Thoracic aorta (tissue), 2 donors: ENCODE results near the gene STK4. TPM values are rescaled to one million over a fixed set of nuclear protein-coding genes. Genes with fewer than 3 reads are reported as not detected.
"Not testable (repeated sequence)": the region's sequence is repeated elsewhere in the genome, so short reads cannot be mapped to it uniquely, and the experiment has no call there.

Experiments
- ATAC-seq: fragments of 150-250 bp; one replicate; pipeline ENCODE4 v1.8.0; 2017; ENCODE audit warnings: low read depth; ENCODE audit not compliant: insufficient number of reproducible peaks, low FRiP score
- DNase-seq: peaks from one replicate; pipeline ENCODE4 v3.0.0-alpha.2; 2020; ENCODE audit warnings: low spot score
- H3K27ac ChIP-seq, 2 donors: fragments of 200-600 bp; sonication (generic); 1 replicate in 1 of 2; 2 replicates in 1 of 2; pipeline ENCODE4 v1.5.1; 2016; ENCODE audit warnings: mild to moderate bottlenecking in 2 of 2, moderate library complexity in 2 of 2
- H3K27me3 ChIP-seq: fragments of 200-600 bp; sonication (generic); replicated peaks from 2 replicates; pipeline ENCODE4 v1.6.0; 2016; ENCODE audit warnings: mild to moderate bottlenecking; ENCODE audit not compliant: insufficient read depth
- H3K36me3 ChIP-seq: fragments of 200-600 bp; sonication (generic); one replicate; pipeline ENCODE4 v1.5.1; 2016
- H3K4me1 ChIP-seq, 2 donors: fragments of 200-600 bp; sonication (generic); 1 replicate in 1 of 2; 2 replicates in 1 of 2; pipeline versions ENCODE4 v1.5.1 to v1.6.0; 2016; ENCODE audit warnings: low read depth in 2 of 2, mild to moderate bottlenecking in 1 of 2; ENCODE audit not compliant: control insufficient read depth in 1 of 2
- H3K4me3 ChIP-seq: fragments of 200-600 bp; sonication (generic); 2 replicates; pipeline ENCODE4 v1.5.1; 2016; ENCODE audit warnings: mild to moderate bottlenecking
- H3K9me3 ChIP-seq: fragments of 200-600 bp; sonication (generic); 2 replicates; pipeline ENCODE4 v1.5.1; 2016
- total RNA-seq, 2 donors: library from RNA; depleted of rRNA; stranded (reverse); fragments of >200 nt; gene quantifications; one replicate each; pipeline versions ENCODE4 v1.1.0 to v1.2.3, GENCODE V29; 2016
- TF ChIP-seq, protein P1 (sequence below): fragments of 200-600 bp; sonication (generic); IDR thresholded peaks from one replicate; pipeline ENCODE4 v1.5.1; 2019; ENCODE audit warnings: antibody characterized with exemption

Gene STK4
- total RNA-seq, 2 donors from 2014 or later = 30.3 to 47.9 TPM

DNA sequence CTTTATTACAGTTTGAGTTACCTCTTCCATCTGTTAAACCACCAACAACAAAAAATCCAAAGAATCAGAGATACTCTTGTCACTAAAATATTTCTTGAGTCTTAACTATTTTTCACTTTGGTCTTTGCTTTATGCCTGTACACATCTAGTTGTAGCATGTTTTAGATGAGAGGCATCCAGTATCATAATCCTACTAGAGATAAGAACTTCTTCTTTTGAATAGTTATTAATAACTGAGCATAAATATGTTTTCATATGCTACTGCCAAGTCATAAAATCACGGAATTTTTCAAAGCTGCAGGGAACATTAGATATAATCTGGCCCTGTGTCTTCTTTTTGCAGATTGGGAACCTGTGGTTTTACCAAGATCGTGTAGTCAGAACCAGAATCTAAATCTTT, 55.3 kb downstream of the STK4 start:
- ATAC-seq (no peak), DNase-seq (no peak)
- no peaks in the 10 kb centered on the region for H3K4me1 ChIP-seq
- H3K4me3 ChIP-seq = no peak overlapping the region
- TF ChIP-seq, protein P1, sequence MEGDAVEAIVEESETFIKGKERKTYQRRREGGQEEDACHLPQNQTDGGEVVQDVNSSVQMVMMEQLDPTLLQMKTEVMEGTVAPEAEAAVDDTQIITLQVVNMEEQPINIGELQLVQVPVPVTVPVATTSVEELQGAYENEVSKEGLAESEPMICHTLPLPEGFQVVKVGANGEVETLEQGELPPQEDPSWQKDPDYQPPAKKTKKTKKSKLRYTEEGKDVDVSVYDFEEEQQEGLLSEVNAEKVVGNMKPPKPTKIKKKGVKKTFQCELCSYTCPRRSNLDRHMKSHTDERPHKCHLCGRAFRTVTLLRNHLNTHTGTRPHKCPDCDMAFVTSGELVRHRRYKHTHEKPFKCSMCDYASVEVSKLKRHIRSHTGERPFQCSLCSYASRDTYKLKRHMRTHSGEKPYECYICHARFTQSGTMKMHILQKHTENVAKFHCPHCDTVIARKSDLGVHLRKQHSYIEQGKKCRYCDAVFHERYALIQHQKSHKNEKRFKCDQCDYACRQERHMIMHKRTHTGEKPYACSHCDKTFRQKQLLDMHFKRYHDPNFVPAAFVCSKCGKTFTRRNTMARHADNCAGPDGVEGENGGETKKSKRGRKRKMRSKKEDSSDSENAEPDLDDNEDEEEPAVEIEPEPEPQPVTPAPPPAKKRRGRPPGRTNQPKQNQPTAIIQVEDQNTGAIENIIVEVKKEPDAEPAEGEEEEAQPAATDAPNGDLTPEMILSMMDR = no peak
- no peaks in the 10 kb centered on the region for H3K9me3 ChIP-seq
- no peaks in the 10 kb centered on the region for H3K36me3 ChIP-seq
- H3K27ac ChIP-seq = no peak overlapping the region
- H3K27me3 ChIP-seq = no peaks in the 10 kb centered on the region

DNA sequence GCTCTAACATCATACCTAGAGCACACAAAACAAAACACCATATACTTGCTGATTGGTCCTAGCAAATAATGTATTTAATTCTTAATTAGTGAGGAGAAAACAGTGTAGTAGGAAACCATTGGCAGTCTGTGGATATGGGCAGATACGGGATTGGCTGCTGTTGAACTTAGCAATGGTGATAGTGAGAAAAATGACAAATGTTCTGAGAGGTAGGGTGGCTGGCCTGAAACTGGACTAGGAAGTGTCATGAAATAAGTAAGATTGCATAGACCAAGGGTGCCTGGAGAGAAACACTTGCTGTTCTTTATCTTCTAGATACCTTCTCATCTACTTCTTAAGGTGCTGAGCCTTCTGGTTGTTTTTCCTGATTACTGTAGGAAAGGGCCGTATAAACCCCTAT, 56.8 kb downstream of the STK4 start:
- not testable (repeated sequence) for ATAC-seq, H3K4me1 ChIP-seq, H3K9me3 ChIP-seq, H3K27ac ChIP-seq, H3K27me3 ChIP-seq, DNase-seq, H3K4me3 ChIP-seq, H3K36me3 ChIP-seq

DNA sequence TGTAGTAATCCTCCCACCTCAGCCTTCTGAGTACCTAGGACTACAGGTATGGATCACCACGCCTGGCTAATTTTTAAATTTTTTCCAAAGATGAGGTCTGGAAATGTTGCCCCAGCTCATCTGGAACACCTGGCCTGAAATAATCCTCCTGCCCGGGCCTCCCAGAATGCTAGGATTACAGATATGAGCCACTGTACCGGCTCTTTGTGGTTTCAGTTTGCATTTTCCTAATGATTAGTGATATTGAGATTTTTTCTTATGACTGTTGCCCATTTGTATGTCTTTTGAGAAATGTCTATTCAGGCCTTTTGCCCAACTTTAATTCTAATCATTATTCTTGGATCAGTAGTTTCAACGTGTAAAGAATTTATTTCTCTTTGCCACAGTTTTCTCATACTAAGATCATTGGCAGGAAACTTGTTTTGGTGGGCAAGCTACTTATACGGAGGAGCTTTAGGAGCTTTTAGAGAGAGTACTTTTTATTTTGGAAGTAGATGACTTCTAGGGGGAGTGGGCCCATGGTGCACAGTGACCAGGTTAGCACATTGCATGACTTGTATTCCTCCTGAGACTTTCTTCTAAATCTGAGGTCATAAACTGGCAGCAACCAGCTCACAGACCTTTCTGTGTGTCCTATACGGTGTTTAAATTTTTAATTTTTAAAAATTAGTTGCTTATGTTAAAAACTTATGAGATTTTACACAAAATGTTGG, 62.3 kb downstream of the STK4 start:
- ATAC-seq (no peak), DNase-seq (no peak)
- H3K9me3 ChIP-seq = no peaks in the 10 kb centered on the region
- no peaks in the 10 kb centered on the region for H3K27me3 ChIP-seq
- H3K4me1 ChIP-seq = peaks cover 7 to 10% of the 10 kb centered on the region in 2 donors
- no peaks in the 10 kb centered on the region for H3K36me3 ChIP-seq
- TF ChIP-seq, protein P1 = no peak
- no peak overlapping the region for H3K4me3 ChIP-seq
- H3K27ac ChIP-seq = no peak overlapping the region

DNA sequence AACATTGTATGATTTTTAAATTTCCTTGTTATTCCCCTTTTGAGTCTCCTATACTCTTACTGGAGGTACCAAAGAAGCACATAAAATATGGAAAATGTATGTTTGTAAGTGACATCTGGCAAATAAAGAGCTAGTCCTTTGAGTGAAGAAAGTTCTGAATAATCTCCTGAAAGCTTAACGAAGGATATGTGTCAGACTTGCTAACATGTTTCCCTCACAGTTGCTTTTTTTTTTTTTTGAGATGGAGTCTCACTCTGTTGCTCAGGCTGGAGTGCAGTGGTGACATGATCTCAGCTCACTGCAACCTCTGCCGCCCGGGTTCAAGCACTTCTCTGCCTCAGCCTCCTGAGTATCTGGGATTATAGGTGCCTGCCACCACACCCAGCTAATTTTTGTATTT, 63.6 kb downstream of the STK4 start:
- Histone ChIP-seq H3K27me3 (no peaks in the 10 kb centered on the region), H3K27ac (no peak overlapping the region), H3K4me1 (peaks cover 7 to 10% of the 10 kb centered on the region in 2 donors), H3K36me3 (no peaks in the 10 kb centered on the region), H3K4me3 (no peak overlapping the region), H3K9me3 (no peaks in the 10 kb centered on the region)
- TF ChIP-seq, protein P1 = no peak
- ATAC-seq (no peak), DNase-seq (no peak)

DNA sequence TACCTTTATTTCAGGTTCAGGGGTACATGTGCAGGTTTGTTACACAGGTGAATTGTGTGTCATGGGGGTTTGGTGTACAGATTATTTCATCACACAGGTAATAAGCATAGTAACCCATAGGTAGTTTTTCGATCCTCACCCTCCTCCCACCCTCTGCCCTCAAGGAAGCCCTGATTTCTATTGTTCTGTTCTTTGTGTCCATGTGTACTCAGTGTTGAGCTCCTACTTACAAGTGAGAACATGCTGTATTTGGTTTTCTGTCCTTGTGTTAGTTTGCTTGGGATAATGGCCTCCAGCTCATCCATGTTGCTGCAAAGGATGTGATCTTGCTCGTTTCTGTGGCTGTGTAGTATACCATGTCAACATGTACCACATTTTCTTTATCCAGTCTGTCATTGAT, 66.0 kb downstream of the STK4 start:
- H3K27me3 ChIP-seq = no peaks in the 10 kb centered on the region
- no peak overlapping the region for H3K4me3 ChIP-seq
- peaks cover 13 to 16% of the 10 kb centered on the region in 2 donors for H3K4me1 ChIP-seq
- no peak overlapping the region for H3K27ac ChIP-seq
- H3K36me3 ChIP-seq = no peaks in the 10 kb centered on the region
- TF ChIP-seq, protein P1 = no peak
- H3K9me3 ChIP-seq = no peaks in the 10 kb centered on the region
- DNase-seq (no peak), ATAC-seq (no peak)

DNA sequence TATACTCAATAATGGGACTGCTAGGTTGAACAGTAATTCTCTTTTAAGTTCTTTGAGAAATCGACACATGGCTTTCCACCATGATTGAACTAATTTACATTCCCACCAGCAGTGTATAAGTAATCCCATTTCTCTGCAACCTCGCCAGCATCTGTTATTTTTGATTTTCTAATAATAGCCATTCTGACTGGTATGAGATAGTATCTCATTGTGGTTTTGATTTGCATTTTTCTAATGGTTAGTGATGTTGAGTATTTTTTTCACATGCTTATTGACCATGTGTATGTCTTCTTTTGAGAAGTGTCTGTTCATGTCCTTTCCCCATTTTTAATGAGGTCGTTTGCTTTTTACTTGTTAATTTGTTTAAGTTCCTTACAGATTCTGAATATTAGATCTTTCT, 66.5 kb downstream of the STK4 start:
- TF ChIP-seq, protein P1 = no peak
- H3K27me3 ChIP-seq = no peaks in the 10 kb centered on the region
- H3K27ac ChIP-seq = no peak overlapping the region
- no peak overlapping the region for H3K4me3 ChIP-seq
- DNase-seq = no peak
- ATAC-seq = no peak
- H3K36me3 ChIP-seq = no peaks in the 10 kb centered on the region
- no peaks in the 10 kb centered on the region for H3K9me3 ChIP-seq
- peaks cover 17 to 21% of the 10 kb centered on the region in 2 donors for H3K4me1 ChIP-seq
